GM10847 (cell line): ENCODE data around the gene CBX4.

Source experiments
- POLR2A ChIP-seq: IDR thresholded peaks from 2 replicates; pipeline ENCODE4 v1.6.1; 2011; ENCODE audit not compliant: insufficient read length; ENCODE audit errors: extremely low read depth

Gene CBX4

DNA sequence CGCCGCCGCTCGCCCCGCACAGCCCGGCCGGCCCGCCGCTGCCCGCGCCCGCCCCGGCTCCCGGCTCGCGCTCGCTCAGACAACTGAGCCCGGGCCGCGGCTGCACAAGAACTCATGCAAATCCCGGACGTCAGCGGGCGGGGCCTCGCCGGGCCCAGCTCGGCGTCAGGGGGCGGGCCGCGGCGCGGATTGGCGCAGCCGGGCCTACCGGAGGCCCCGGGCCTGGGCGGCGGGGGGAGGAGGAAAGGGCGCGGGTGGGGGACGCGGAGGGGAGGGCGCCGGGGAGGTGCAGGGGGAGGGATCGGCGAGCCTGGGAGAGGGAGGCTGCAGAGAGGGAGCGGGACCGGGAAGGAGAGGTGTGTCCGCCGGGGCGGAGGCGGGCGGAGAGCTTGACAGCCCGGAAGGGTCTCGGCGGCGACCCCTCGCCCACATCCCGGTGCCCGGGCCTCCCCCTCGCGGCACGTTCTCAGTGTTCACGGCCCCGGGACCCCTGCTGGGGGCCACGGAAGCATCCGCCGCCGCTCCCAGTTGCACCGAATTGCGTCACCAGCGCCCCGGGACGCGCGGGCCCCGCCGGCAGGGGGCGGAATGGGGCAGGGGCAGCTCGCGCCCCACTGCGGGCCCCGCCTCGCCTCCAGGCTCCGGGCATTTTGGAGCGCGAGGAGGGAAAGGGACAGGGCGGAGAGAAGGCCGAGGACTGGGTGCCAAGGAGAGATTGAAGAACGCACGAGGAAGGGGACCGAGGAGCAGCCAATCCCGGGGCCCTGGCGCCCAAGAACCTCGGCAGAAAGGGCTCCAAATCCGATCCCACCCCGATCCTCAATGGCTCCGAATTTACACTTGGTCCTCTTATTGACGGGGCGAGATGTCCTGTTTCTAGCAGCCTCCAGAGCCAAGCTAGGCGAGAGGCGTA, at the start of gene CBX4:
Gene CBX4 (minus strand): TSS at position 85 of the 913 bp plus-strand sequence. CDS start 189 bp downstream, outside the sequence.
- peak; percentile 95 for TF ChIP-seq POLR2A

DNA sequence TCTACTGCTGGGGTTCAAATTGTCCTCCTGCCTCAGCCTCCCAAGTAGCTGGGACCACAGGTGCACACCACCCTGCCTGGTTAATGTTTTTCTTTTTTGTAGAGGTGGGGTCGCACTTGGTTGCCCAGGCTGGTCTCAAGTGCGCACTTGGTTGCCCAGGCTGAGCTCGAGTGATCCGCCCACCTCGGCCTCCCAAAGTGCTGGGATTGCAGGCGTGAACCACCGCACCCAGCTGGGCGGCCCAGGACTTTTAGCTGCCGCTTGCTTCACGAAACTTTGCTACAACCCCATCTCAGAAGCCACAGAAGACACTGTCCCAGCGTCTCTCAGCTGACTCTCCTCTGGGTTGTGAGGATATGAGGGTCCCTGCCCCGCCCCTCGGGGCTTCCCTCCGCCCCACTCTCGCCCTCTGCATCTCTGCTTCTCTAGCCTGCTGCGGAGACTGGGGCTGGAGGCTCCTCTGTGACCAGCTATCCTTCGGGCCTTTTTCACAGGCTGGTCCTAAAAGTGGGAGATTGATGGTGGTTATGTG, 48.8 kb upstream of the CBX4 start:
- no peak for TF ChIP-seq POLR2A

DNA sequence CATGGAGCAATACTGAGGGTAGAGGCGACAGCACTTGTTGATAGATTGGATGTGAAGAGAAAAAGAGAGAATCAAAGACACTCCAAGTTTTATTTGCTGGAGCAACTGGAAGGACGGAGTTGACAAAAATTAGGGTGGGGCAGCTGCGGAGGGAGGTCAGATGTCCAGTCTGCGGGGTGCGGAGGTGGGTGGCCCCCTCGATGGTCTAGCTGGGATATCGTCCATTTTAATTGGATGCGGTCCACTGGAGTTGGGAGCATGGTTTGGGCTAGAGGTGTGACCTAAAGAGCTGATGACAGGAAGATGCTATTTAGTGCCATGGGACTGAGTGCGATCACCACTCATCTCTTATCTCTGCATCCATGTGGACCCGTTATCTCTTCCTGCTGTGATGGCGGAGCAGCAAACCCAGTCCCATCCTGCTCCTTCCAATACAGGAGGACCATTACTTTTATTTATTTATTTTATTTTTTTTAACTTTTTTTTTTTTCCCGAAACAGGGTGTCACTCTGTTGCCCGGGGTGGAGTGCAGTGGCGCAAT, 48.3 kb upstream of the CBX4 start:
- no peak for TF ChIP-seq POLR2A

DNA sequence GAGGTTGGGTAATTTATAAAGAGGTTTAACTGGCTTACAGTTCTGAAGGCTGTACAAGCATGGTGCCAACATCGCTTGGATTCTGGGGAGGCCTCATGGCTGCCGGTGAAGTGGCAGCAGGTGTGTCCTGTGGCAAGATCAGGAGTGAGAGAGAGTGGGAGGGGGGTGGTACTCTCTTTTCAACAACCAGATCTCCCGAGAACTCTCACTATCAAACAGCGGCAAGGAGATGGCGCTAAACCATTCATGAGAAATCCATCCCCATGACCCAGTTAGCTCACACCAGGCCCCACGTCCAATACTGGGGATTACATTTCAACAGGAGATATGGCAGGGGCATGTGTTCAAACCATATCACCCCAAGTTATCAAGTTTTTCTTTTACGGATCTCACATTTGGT, 44.0 kb upstream of the CBX4 start:
- no peak for TF ChIP-seq POLR2A

DNA sequence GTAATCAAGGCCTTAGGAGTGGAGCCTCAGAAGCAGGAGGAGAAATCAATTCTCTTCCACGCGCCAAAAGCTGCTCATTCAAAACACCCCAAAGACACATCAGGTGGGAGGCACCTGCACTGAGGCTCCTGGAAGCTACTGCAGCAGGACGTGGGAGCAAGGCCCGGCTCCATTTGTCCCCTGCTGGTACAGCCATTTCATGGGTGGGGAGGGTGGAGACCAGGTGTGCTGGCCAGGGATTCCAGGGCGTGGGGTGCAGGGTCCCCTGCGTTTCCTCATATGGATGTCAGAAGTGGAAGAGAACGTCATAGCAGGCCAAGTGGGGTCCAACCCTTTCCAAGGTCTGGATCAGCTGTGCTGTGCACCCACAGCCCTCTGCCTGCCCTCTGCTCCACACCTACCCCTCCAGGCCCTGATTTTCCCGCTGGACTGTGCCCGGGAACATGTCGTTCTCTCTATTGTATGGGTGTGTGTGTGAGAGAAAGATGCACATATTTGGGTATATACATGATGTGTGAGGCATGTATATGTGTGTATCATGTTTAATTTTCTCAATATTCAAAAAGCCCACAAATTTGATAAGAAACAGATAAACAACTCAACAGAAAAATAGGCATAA, 39.2 kb upstream of the CBX4 start:
- TF ChIP-seq POLR2A: no peak

DNA sequence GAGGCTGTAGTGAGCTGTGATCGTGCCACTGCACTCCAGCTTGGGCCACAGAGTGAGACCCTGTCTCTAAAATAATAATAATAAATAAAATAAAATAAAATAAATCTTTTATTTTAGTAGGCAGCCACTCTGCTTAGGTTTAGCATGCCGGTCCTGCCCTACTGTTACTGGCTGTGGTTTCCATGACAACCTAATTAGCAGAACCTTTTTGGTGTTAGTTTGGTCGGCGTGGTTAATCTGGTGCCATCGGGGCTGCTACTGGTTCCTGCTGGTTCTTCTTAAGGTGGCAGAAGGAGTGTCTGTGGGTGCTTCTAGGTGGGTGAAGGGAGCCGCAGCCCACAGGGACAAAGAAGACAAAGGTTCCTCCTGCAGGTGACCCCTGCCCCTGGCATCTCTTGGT, 37.8 kb upstream of the CBX4 start:
- TF ChIP-seq POLR2A: no peak

DNA sequence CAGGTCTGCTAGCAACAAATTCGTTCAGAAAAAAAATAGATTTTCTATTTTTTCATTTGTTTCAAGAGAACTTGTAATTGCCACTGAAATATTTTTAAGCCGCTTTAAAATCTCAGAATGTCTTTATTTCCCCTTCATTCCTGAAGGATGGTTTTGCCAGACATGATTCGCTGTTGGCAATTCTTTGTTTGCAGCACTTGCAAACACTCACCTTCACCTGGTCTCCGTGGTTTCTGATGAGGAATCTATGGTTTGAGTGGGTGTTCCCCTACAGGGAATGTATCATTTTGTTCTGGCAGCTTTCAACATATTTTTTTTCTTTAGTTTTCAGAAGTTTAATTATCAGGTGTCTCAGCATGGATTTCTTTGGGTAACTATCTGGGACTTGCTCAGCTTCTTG, 36.3 kb upstream of the CBX4 start:
- no peak for TF ChIP-seq POLR2A

DNA sequence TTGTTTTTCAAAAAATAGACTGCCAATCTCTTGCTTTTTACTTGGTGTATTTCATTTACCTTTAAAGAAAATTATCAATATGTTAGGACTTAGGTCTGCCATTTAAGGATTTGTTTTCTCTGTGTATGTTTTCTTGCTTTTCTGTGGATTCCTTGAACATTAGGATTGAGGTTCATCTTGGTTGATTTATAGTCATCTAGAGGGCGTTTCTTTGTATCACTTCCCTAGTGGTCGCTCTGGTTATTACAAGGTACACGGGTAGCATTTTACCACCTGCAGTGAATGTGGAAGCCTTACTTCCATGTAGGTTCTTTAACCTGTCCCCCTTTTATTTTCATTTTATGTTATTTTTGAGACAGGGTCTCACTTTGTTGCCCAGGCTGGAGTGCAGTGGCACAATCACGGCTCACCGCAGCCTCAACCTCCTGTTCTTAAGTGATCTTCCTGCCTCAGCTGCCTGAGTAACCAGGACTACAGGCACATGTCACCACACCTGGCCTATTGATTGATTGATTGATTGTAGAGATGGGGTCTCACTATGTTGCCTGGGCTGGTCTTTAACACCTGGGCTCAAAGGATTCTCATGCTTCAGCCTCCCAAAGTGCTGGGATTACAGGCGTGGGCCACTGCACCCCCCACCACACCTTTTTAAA, 35.2 kb upstream of the CBX4 start:
- TF ChIP-seq POLR2A: no peak

DNA sequence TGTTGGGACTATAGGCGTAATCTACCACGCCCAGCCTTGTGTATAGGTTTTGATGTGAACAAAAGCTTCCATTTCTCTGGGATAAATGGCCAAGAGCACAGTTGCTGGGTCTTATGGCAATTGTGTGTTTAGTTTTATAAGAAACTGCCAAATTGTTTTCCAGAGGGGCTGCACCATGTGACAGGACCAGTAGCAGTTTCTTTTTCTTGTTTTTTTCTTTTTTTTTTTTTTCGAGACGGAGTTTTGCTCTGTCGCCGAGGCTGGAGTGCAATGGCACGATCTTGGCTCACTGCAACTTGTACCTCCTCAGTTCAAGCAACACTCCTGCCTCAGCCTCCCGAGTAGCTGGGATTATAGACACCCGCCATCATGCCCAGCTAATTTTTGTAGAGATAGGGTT, 34.3 kb upstream of the CBX4 start:
- TF ChIP-seq POLR2A: no peak

DNA sequence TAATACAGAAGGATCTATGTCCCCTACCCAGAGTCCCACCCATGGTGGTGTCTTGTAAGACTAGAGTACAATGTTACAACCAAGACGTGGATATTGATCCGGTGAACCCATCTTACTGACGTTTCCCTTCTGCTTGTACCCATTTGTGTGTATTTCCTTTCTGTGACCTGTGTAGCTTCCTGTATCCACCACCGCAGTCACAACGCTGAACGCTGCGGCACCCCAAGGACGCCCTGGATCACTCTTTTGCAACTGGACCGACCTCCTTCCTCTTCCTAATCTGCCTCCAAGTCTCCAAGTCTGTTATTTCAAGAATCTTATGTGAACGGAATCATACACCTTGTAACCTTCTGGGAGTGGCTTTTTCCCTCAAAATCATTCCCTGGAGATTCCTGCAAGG, 33.5 kb upstream of the CBX4 start:
- no peak for TF ChIP-seq POLR2A

DNA sequence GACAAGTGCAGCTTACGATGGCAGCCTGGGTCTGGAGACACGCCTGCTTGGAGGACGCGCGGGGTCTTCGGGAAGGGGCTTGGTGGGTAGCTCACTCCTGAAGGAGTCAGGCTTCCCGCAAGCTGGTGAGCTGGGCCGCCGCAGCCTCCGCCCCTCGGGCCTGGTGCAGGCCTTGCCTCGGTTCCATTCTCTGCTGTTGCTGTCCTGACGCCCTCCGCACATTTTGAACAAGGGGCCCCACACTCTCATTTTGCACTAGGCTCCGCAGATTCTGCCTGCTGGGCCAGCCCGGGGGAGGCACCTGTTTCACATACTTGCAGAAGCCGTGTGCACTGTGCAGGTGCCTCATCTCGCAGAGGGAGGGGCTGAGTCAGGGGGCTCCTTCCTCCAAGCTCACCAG, 31.9 kb upstream of the CBX4 start:
- no peak for TF ChIP-seq POLR2A

DNA sequence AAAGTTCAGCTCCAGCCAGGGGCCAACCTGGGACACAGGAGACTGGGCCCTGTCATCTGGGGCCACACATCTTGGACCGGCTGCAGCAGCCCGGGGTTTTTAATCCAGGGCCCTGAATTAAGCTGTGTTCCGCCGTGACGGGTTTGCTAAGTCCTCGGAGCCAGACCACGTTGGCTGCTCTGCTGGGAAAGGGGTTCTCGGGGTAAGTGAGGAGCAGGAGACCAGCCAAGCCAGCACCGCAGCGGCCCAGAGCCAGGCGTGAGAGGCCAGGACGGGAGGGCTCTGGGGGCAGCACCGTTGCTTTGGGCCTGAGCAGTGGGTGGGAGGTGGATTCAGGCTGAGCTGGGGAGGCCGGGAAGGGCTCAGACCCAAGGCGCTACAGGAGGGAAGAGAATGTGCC, 31.3 kb upstream of the CBX4 start:
- TF ChIP-seq POLR2A: no peak

DNA sequence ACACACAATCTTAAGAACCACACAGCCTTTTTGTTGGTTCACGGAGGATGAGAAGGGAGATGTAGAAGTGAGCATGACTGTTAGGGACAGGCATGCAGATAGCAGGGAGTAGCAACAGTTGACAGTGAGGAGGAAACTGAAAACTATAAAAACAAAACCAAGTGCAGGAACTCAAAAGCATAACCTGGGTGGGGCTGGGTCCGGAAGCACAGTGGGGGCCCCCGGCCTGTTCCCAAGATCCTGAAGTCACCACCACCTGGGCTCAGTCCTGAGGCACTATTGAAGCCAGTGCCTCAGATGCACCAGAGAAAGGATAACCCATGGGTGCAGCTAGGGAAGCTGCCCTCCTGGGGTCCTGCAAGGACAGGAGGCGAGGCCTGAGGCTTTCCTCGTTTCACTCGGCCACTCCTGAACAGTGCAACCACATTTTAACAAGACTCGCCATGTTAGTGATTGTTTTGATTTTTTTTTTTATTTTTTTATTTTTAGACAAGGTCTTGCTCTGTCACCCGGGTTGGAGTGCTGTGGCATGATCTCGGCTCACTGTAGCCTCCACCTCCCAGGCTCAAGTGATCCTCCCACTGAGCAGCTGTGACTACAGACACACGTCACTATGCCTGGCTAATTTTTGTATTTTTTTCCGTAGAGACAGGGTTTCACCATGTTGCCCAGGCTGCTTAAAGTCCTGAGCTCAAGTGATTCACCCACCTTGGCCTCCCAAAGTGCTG, 27.7 kb upstream of the CBX4 start:
- TF ChIP-seq POLR2A: no peak

DNA sequence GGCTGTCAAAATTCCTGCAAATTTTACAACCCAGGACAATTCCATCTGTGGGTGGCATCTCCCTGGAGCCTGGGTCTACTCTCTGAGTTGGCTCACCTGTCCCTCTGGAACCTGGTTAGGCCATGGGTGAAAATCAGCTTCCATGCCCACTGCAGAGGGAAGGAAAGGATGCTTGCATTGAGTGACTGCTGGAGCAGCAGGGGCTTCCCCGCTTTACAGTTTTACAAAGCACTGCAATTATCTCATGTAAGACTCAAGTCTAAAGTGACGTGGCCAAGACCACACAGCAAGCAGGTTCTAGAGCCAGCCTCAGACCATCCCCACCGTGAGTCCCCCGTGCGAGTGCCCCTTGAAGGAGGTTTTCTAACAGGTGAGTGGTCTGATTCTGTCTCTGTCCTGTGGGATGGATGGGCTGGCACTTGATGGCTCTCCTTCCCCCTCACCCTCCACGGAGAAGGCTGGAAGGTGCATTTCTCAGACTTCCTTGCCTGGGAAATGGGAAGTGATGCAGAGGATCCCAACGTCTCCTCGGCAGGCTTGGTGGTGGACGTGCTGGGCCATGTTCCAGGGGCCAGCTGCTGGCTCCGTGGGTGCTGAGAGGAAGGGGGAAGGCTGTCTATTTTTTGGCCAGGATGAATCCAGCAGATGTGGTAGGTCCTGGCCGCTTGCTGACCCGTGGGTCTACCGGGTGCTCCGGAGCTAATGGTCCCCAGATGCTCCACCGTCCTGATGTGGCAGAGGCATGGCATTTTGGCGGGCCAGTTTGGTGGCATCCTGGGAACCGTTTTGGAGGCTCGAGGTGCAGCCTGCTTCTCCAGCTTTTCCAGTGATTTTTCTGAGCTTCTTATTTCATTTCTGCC, 26.3 kb upstream of the CBX4 start:
- TF ChIP-seq POLR2A: no peak
